CD4-positive, alpha-beta T cell treated with Interleukin-17A for 1 hour (primary cell): ENCODE measurements around the gene SCO2.
A peak's percentile ranks its signal among the peaks of the same experiment; 100 is the strongest.

Experiments used
- DNase-seq: peaks from one replicate; pipeline ENCODE4 v3.0.0-alpha.2; 2020

Gene SCO2

DNA sequence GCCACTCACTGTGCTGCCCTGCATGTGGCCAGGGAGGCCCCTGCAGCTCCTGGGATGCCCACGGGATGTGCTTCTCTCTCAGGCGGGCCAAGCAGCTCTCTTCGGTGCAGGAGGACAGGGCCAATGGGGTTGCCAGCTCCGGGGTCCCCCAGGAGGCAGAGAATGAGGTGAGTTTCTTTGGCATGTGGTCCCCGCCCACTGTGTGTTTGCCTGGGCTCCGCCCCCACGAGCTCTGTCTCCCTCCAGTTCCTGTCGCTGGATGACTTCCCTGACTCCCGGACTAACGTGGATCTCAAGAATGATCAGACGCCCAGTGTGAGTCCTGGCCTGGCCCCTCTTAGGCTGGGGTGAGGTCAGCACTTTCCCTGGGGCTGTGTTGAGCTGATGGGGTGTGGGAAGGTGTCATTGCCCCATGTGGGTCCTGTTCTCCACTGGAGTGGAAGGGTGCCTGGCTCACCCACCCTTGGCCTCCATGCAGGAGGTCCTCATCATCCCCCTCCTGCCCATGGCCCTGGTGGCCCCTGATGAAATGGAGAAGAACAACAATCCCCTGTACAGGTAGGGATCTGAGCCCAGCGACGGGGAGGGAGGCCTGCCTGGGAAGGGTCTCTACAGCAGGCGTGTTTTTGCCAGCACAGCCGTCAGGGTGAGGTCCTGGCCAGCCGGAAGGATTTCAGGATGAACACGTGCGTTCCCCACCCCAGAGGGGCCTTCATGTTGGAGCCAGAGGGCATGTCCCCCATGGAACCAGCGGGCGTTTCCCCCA lies 7.7 kb downstream of the SCO2 start:
- no peak for DNase-seq

DNA sequence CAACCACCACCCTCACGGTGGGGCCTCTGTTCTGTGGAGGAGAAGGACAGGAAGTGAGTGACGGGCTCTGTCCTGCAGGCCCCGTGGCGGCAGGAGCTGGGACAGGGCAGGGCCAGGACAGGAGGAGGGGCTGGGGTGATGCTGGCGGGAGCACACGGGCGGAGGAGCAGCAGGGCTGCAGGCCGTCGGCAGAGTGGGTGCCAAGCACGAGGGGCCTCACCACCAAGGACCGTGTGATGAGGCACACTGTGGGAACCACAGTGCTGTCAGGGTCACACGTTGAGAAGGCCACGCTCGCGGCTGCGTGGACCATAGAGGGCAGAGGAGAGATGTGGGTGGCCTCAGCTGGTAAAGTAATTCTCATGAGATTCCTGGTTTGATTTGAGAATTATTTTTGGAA lies 8.5 kb downstream of the SCO2 start:
- no peak for DNase-seq

DNA sequence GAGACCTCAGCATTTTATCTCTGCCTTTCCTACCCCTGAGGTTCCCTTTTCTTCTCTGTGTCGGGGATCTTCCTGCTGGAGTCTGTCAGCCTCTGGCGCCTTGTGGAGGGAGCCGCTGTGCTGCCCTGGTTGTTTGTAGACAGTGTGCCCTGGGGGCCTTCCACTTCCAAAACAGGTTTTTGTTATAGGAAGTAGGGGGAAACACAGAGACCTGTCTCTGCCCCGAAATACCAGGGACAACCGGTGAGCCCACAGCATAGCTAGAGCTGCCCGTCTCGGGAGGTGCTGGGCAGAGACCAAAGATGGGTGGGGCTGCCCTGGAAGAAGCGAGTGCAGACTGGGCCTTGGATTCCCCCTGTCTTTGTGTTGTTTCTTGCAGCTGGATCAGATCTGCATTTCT lies 9.3 kb downstream of the SCO2 start:
- no peak for DNase-seq

DNA sequence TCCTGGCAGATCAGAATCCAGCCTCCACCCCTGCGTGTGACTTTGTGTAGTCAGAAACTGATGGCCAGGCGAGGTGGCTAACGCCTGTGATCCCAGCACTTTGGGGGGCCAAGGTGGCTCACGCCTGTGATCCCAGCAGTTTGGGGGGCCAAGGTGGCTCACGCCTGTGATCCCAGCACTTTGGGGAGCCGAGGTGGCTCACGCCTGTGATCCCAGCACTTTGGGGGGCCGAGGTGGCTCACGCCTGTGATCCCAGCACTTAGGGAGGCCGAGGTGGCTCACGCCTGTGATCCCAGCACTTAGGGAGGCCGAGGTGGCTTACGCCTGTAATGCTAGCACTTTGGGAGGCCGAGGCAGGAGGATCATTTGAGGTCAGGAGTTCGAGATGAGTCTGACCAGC lies 12.2 kb downstream of the SCO2 start:
- no peak for DNase-seq

DNA sequence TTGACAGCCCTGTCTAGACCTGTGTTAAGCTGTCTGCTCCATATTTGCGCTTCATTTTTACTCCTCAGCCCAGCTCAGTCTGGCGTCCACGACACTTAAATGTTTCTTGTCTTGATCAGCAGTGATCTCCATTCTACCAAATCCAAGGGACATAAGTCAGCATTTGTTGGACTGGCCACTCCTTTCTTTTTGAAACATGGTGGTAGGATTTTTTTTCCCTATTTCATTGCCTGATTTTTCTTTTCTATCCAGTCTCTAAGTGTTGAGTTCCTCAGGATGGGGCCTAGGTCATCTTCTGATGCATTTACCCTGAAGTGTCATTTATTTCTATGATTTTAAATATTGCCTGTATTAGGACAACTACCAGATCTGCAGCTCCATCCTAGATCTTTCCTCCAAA lies 16.5 kb downstream of the SCO2 start:
- DNase-seq: no peak

DNA sequence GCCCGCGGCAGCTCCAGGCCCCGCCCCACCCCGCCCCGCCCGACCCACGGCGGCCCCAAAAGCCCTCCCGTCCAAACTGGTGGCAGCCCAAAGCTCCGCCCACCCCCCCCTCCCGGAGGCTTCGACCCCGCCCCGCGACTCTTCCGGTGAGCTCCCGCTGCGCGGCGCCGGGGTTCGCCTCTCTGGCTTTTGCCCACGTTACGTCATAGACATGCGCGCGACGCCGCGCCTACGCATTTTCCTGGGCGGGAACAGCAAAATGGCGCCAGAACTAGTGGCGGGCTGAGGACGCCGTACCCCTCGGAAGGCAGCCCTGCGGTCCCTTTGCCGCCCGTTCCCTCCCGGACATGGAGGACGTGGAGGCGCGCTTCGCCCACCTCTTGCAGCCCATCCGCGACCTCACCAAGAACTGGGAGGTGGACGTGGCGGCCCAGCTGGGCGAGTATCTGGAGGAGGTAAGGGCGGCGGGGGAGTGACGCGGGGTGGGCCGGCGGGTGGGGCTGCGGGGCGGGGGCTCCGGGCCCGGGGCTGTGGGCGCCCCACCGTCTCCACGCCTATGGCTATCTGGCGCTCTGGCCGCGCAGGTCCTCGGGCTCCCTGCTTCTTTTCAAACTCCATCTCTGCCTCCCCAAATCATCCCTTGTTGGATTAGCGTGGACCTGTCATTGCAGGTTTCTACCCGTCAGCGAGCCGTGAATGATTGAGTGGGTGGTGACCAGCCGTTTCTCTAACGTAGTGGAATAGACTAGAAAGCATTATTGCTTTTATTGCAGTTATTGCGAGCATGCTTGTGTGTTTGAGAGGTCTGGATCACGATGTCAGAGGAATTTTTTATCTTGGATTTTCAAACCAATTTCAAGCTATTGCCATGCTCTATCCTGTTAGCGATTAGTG lies 17.2 kb downstream of the SCO2 start, which contains the start of gene NCAPH2:
Gene NCAPH2, plus strand, starts transcription at position 234 of the 894 bp plus-strand sequence. Its CDS starts 114 bp downstream, at position 348.
- DNase-seq: peak; percentile 97

DNA sequence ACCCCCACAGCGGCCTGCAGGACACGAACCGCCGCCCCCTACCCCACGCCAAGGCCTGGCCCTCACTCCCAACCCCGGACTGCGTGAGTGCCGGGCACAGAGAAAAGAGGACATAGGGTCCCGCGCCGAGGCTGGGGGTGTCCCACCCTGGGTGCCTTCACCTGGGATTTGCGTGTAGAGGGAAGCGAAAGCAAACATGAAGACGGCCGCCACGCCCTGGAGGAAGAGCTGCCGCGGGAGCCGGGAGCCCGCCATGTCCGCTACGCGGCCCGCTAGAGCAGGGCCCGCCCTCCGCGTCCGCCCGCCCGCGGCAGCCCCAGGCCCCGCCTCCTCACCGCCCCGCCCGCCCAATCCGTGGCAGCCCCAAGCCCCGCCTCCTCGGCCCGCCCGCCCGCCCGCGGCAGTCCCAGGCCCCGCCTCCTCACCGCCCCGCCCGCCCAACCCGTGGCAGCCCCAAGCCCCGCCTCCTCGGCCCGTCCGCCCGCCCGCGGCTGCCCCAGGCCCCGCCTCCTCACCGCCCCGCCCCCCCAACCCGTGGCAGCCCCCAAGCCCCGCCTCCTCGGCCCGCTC lies 17.9 kb downstream of the SCO2 start, which contains the start of gene LMF2:
Gene LMF2, minus strand, starts transcription at position 282 of the 570 bp plus-strand sequence. Its CDS starts 27 bp downstream, at position 255.
- peak; percentile 94 for DNase-seq

DNA sequence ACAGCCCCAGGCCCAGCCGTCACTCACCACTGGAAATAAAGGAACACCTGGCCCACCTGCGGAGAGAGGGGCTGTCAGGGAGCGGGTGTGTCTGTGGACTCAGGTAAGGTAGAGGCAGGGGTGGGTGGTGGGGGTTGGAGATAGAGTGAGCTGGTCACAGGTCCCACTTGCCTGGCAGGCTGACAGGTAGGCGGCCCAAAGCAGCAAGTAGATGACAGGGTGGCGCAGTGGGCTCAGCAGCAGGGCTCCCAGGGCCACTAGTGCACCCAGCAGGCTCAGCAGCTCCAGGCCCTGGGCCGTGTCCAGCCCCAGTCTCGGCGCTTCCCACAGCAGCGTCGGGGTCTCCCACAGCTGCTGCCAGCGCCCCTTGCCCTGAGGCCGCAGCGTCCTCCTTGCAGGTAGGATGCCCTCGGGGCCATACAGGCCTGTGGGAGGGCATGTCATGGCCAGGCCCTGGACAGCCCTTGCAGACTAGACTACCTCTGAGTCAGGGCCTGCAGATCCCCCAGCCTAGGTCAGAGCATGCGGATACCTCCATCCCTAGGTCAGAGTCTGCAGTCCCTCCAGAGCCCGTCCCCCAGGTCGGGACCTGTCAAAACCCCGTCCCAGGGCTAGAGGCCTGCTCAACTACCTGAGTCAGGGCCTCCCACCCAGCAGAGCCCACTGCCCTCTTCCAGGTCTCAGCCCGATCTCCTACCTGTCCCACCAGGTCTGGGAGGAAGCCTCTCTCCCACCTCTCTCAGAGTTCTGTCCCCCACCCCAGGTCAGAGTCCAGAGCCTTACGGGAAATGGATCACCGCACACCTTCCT lies 18.6 kb downstream of the SCO2 start:
- DNase-seq: no peak

DNA sequence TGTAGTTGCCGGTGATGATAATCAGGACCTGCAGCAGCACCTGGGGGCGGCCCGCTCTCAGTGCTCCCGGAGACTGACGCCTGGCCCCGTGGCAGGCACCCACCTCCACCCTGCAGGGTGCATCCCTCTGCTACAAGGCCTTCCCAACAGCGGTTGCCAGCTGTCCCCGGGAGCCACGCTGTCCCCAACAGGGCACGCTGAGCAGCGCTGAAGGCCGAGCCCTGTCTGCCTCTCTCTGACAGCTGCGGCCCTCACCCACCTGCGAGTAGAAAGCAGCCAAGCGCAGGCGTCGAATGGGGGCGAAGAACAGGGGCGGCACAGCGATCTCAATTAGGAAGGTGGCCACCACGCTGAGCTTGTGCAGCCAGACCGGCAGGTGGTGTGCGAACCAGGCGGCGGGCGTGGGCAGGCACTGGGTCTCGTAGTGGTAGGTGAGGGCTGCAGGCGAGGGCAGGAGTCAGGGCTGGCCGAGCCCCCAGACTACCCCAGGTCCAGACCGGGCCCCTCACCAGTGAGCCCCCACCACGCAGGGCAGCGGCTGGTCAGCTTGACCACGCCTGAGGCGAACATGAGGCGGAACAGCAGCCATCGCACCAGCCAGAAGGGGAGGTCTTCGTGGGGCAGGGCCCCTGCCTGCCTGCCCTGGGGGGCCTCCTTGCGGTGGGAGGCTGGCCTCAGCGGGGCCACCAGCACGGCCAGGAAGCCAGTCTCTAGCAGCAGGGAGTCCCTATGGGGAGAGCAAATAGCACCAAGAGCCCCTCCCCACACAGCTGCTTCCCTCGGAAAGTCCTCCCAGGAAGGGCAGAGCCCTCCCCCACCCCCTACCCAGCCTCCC lies 19.4 kb downstream of the SCO2 start:
- DNase-seq: no peak

DNA sequence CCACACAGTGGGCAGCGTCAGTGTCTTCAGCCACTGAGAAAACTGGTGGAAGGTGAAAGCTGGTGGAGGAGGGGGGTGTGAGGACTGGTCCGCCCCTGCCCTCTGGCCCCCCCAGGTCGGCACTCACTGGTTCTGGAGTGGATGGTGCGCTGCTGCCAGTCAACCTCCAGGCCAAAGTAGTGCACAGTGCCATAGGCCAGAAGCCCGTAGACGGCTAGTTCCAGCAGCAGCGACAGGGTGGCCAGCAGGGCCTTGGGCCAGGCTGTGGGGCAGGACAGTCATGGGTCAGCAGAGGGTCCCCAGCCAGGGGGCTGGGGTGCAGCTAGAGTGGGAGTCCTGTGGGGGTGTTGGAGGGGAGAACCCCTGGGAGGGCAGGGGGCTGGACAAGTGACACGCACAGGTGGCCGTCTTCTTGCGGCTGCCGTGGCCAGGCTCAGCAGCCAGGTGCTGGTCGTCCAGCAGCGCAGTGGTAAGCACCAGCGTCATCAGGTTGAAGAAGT lies 20.1 kb downstream of the SCO2 start:
- no peak for DNase-seq

DNA sequence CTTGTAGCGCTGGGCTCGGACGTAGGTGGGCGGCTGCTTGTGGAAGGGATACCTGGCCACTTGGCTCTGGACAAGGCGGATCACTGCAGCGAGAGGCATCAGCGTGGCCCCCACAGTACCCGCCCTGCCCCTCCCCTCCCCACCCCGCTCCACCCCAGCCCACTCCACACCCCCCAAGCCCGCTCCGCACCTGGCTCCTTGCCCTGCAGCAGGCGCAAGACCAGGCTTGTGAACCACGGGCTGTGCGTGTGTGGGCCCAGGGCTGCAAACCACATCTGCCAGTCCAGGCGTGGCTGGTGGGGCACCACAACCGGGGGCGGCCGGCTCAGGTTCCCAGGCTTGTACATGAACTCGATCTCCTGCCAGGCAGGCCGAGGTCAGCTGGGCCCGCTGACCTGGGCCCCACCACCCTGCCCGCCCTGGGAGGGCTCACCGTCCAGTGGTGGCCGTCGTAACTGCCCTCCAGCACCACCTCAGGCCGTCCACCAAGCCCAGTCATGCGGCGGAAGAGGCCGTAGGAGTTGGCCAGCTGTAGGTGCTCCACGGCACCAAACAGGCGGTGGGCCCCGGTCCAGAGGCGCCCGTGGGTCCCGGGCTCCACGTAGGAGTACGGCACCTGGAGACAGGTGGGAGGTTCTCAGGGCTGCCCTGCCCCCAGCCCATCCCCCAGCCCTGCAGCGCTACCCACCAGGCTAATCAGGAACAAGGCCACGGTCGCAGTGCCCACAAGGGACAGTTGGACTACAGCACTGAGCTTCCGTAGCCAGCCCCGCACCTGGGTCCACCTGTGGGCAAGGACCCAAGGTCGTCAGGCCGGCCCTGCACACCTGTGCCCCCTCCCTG lies 20.8 kb downstream of the SCO2 start:
- no peak for DNase-seq

DNA sequence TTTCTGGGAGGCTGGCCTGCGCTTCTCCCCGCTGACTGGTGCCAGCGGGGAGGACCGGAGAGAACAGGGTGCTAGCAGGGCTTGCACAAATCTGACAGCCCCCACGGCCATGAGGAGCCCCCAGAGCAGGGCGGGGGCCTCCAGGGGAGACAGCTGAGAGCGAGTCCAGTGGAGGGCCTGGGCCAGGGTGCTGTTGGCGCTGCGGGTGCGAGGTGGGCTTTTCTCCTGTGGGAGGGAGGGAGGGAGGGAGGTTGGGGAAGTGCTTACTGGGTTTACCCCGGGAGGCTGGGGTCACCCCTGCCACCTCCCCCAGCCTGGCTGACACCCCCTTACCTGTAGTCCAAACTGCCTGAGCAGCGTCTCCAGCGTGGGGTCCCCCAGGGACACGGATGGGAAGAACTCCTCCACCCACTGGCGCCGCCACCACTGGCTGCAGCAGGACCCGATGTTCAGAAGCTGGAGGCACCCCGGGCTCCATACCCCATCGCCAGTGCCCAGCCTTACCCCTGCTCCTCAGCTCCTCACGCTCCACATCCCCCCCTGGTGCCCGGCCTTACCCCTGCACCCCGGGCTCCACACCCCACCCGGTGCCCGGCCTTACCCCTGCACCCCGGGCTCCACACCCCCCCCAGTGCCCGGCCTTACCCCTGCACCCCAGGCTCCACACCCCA lies 21.8 kb downstream of the SCO2 start:
- DNase-seq: no peak

DNA sequence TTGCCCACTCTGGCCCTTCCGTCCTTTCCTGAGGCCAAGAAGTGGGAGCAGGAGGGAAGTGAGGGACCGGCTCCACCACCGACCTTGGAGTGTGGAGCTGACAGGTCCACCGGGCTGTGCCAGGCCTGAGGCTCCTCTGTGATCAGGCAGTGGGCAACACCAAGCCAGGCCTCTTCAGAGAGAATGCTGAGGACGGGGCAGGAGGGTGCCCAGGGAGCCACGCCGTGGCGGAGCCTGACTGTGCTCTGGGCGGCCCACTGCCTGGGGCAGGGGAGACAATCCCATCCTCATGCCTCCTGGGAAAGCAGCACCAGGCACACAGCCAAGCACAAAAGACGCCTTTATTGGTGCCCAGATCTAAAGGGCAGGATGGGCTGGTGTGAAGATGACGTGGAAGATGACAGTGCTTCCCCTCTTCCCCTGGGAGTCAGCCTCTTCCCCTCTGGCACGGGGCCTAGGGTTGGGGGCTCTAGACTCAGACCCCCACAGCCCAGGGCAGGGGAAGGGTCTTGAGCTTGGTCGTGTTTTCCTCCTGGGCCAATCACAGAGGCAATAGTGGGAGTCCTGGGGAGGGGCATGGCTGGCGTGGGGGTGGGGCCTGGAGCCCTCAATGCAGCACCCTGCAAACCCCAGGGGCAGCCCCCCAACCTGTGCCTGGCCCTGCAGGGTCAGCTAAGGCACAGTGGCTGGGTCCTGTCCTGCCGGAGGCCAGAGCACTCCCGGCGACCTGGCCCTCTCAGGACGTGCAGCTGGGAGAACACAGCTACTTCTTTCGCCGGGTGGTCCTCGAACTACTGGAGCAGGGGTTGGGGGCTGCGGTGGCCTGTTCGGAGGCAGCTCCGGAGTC lies 22.5 kb downstream of the SCO2 start:
- no peak for DNase-seq

DNA sequence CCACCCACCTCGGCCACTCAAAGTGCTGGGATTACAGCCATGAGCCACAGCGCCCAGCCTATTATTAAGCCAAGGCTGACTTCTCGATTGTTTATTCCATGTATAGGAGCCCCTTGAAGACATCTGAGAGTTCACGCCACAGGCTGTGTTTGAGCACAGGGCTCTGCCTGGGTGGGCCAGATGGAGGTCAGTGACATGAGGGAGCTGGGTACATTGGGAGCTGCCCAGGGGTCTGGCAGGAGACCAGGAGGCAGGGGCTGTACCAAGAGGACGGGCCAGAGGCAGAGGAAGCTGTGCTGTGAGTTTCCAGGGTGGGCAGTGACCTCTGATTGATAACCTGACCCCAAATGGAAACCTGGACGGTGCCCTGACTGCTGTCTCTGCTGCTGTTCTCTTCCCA lies 23.3 kb downstream of the SCO2 start:
- DNase-seq: no peak

DNA sequence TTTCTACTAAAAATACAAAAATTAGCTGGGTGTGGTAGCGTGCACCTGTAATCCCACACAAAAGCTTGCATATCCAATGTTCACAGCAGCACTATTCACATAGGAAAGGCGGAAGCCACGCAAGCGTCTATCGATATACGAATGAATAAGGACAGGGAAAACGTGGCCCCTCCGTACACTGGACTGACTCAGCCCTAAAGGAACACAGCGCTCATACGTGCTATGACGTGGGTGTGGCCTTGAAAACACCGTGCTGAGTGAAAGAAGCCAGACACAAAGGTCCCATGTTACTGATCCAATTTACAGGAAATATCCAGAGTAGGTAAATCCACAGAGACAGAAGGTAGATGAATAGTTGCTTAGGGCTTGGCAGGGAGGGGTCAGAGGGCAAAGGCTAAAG lies 24.9 kb downstream of the SCO2 start:
- no peak for DNase-seq

DNA sequence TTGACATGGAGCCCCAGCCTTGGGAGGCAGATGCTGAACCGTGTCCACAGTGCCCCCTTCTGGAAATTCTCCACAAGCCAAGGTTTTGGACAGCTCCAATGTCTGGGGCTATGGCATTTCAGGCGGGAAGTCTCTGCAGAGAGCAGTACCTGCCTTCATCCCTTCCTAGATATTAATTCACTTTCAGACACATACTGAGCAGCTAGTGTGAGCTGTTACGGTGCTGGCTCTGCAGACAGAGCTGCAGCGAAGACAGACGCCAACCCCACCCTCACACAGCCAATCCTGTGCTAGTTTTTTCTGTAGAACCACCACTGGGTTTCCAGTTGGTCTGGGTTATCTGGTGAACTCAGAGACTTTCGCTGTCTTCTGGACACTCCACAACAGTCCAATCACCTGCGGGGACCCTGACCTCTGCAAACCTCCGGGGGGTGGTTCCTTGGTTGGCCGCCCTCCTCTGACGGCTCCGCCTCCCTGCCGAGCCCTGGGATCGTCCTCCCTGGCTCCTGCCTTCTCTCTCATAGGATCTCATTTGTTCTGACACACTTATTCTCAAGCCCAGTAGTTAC lies 27.0 kb downstream of the SCO2 start:
- DNase-seq: peak; percentile 83

DNA sequence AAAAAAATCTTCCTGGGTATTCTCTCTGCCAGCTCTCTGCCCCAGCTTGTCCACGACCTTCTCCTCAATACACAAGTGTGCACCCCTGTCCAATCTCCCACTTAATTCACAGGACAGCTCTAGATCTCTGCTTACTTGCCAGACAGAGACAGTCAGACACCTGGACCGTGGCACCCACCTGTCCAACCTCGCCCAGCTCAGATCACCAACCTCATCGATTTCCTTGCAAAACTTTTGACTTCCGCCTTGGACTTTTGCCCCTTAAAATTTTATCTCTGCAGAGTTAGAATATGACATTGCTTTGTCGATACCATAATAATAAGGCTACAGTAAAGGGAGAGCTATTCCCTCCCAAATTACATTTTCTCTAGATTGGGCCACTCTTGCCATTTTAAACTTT lies 28.3 kb downstream of the SCO2 start:
- DNase-seq: no peak

DNA sequence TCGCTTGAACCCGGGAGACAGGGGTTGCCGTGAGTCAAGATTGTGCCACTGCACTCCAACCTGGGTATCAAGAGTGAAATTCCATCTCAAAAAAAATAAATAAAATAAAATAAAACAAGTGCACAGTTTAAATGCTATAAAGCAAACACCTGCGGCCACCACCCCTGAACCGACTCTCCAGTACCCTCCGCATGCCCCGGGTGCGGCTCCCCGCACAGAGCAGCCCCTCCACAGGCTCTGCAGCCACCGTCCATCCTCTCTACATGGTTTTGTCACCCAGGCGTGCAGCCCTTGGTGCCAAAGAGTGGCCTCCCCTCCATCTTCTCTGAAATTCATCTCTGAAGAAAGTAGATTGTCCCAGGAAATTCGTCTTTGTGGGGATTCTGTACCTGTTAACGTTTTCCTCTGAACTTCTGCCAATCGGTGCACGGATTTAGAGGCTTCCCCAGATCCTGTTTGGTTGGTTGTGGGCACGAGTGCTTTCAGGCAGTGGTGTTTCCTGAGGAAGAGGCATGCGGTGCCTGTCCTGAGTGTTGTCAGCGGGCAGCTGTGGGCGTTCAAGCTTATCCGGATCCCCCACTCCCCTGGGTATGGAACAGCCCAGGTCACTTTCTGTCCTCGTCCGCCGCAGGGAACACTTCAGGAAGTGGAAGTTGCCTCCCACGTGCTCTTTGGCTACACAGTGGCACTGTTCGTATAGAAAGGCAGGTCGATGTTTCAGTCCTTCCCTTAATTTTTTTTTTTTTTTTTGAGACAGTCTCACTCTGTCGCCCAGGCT lies 34.7 kb downstream of the SCO2 start:
- DNase-seq: no peak
